IPS-NIHi7 (cell line): ENCODE results near the gene DCUN1D1.

Experiments
- DNase-seq: peaks from one replicate; pipeline ENCODE4 v3.0.0; 2012; ENCODE audit warnings: mixed read lengths; ENCODE audit errors: extremely low spot score

The DCUN1D1 gene

GRCh38 chr3:182936239-182936917 lies 44.0 kb downstream of the DCUN1D1 start:
- DNase-seq = no peak

GRCh38 chr3:182935803-182936202 lies 44.5 kb downstream of the DCUN1D1 start:
- no peak for DNase-seq

GRCh38 chr3:182925944-182926337 lies 54.4 kb downstream of the DCUN1D1 start:
- DNase-seq = no peak

- no peak for DNase-seq
Observed at GRCh38 chr3:182925330-182925943, 54.9 kb downstream of the DCUN1D1 start.

GRCh38 chr3:182921665-182922355 lies 58.5 kb downstream of the DCUN1D1 start:
- no peak for DNase-seq

- DNase-seq = peak; percentile 49
Observed at GRCh38 chr3:182920515-182921084, 59.7 kb downstream of the DCUN1D1 start.

- DNase-seq = no peak
Observed at GRCh38 chr3:182919866-182920357, 60.4 kb downstream of the DCUN1D1 start.

- DNase-seq = no peak
Observed at GRCh38 chr3:182917134-182917533, 63.2 kb downstream of the DCUN1D1 start.

GRCh38 chr3:182914341-182914740 lies 66.0 kb downstream of the DCUN1D1 start:
- DNase-seq = no peak

GRCh38 chr3:182913889-182914288 lies 66.4 kb downstream of the DCUN1D1 start:
- no peak for DNase-seq

GRCh38 chr3:182912474-182912873 lies 67.9 kb downstream of the DCUN1D1 start:
- DNase-seq = no peak

GRCh38 chr3:182911782-182912111 lies 68.6 kb downstream of the DCUN1D1 start:
- no peak for DNase-seq

GRCh38 chr3:182910936-182911781 lies 69.2 kb downstream of the DCUN1D1 start:
- no peak for DNase-seq

- peak; percentile 47 for DNase-seq
Observed at GRCh38 chr3:182909318-182910040, 70.9 kb downstream of the DCUN1D1 start.

- no peak for DNase-seq
Observed at GRCh38 chr3:182908471-182908870, 71.9 kb downstream of the DCUN1D1 start.

- no peak for DNase-seq
Observed at GRCh38 chr3:182906036-182906435, 74.3 kb downstream of the DCUN1D1 start.

- DNase-seq = no peak
Observed at GRCh38 chr3:182905623-182906022, 74.7 kb downstream of the DCUN1D1 start.

- DNase-seq = no peak
Observed at GRCh38 chr3:182904164-182904563, 76.2 kb downstream of the DCUN1D1 start.

GRCh38 chr3:182902236-182902635 lies 78.1 kb downstream of the DCUN1D1 start:
- DNase-seq = no peak

- DNase-seq = no peak
Observed at GRCh38 chr3:182896553-182896952, 83.8 kb downstream of the DCUN1D1 start.

GRCh38 chr3:182895513-182896112 lies 84.7 kb downstream of the DCUN1D1 start:
- DNase-seq = no peak
